ENCODE results near the gene PSMG1. TPM values are rescaled to one million over a fixed set of nuclear protein-coding genes. Genes with fewer than 3 reads are reported as not detected.

Gene PSMG1
- total RNA-seq, 1 donor from 2014 or later = 35.0 TPM

GRCh38 chr21:39173716-39174680, 9.3 kb downstream of the PSMG1 start:
- Mint-ChIP-seq H3K4me3 (ENCODE audit: low read depth) (no peak overlapping the region), H3K9me3 (ENCODE audit: low read depth) (no peaks in the 10 kb centered on the region), H3K27ac (no peak overlapping the region), H3K27me3 (no peaks in the 10 kb centered on the region), H3K36me3 (ENCODE audit: insufficient read depth) (peaks cover 25% of the 10 kb centered on the region), H3K4me1 (ENCODE audit: low read depth) (no peaks in the 10 kb centered on the region)
- TF ChIP-seq CTCF (IDR thresholded peaks at IDR 0.05; ENCODE audit: unreplicated experiment) = no peak
- DNase-seq (ENCODE audit: low spot score, unreplicated experiment) = no peak

DNA sequence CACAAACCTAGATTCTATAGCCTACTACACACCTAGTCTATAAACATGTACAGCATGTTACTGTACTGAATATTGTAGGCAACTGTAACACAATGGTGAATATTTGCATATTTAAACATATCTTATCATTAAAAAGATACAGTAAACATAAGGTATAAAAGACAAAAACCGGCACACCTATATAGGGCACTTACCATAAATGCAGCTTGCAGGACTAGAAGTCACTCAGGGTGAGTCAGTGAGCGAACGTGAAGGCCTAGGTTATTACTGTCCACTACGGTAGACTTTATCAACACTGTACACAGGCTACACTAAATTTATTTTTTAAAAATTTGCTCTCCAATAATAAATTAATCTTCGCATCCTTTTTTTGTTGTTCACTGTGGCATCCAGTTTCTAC, 13.3 kb downstream of the PSMG1 start:
- H3K4me3 Mint-ChIP-seq (ENCODE audit: low read depth) = no peak overlapping the region
- peaks cover 12% of the 10 kb centered on the region for H3K9me3 Mint-ChIP-seq (ENCODE audit: low read depth)
- peaks cover 22% of the 10 kb centered on the region for H3K36me3 Mint-ChIP-seq (ENCODE audit: insufficient read depth)

DNA sequence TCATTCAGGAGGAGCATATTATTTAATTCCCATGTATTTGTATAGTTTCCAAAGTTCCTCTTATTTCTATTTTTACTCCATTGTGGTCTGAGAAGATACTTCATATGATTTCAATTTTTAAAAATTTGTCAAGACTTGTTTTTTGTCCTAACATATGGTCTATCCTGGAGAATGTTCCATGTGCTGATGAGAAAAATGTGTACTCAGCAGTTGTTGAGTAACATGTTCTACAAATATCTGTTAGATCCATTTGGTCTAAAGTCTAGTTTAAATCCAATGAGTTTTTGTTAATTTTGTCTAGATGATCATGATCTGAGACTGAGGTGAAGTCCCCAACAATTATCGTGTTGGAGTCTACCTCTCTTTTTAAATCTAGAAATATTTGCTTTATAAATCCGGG, 14.5 kb downstream of the PSMG1 start:
- Mint-ChIP-seq H3K4me1 (ENCODE audit: low read depth) (no peaks in the 10 kb centered on the region), H3K9me3 (ENCODE audit: low read depth) (peaks cover 20% of the 10 kb centered on the region), H3K27me3 (no peaks in the 10 kb centered on the region), H3K4me3 (ENCODE audit: low read depth) (no peak overlapping the region), H3K27ac (no peak overlapping the region), H3K36me3 (ENCODE audit: insufficient read depth) (peaks cover 20% of the 10 kb centered on the region)
- no peak for TF ChIP-seq CTCF (IDR thresholded peaks at IDR 0.05; ENCODE audit: unreplicated experiment)
- DNase-seq (ENCODE audit: low spot score, unreplicated experiment) = no peak

More for the DNA sequence above, 13.3 kb downstream of the PSMG1 start:
- no peak for DNase-seq (ENCODE audit: low spot score, unreplicated experiment)
- no peak overlapping the region for H3K27ac Mint-ChIP-seq
- H3K27me3 Mint-ChIP-seq = no peaks in the 10 kb centered on the region
- H3K4me1 Mint-ChIP-seq (ENCODE audit: low read depth) = no peaks in the 10 kb centered on the region
- no peak for TF ChIP-seq CTCF (IDR thresholded peaks at IDR 0.05; ENCODE audit: unreplicated experiment)

DNA sequence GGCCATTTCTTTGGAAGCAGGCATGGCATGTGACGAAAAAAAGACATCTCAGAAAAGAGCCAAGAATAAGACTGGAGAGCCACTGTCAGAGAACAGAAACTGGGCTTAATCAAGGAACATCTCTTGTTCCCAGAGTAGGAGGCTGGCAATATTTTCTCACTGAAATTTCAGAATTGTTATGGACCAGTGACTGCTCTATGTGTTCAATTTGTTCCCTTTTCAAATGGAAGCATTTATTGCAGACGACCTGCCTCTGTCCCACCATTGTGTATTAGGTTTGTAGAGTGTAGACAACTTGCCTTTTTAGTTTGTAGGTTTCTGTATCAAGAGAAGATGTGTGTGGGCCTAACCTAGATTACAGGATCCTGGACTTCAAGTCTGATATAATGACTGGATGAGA, 18.7 kb downstream of the PSMG1 start:
- H3K4me1 Mint-ChIP-seq (ENCODE audit: low read depth) = peaks cover 4% of the 10 kb centered on the region
- peaks cover 25% of the 10 kb centered on the region for H3K9me3 Mint-ChIP-seq (ENCODE audit: low read depth)
- H3K4me3 Mint-ChIP-seq (ENCODE audit: low read depth) = no peak overlapping the region
- H3K36me3 Mint-ChIP-seq (ENCODE audit: insufficient read depth) = peaks cover 5% of the 10 kb centered on the region
- no peak for DNase-seq (ENCODE audit: low spot score, unreplicated experiment)
- H3K27me3 Mint-ChIP-seq = peaks cover 3% of the 10 kb centered on the region
- no peak for TF ChIP-seq CTCF (IDR thresholded peaks at IDR 0.05; ENCODE audit: unreplicated experiment)
- no peak overlapping the region for H3K27ac Mint-ChIP-seq

- Mint-ChIP-seq H3K4me1 (ENCODE audit: low read depth) (peaks cover 4% of the 10 kb centered on the region), H3K9me3 (ENCODE audit: low read depth) (peaks cover 21% of the 10 kb centered on the region), H3K36me3 (ENCODE audit: insufficient read depth) (peaks cover 1% of the 10 kb centered on the region), H3K27ac (no peak overlapping the region), H3K27me3 (peaks cover 3% of the 10 kb centered on the region), H3K4me3 (ENCODE audit: low read depth) (no peak overlapping the region)
- no peak for TF ChIP-seq CTCF (IDR thresholded peaks at IDR 0.05; ENCODE audit: unreplicated experiment)
- DNase-seq (ENCODE audit: low spot score, unreplicated experiment) = no peak
These were observed 22.2 kb downstream of the PSMG1 start for GRCh38 chr21:39161064-39161463.
